C4-2B (cell line): ENCODE measurements around the gene COA3.
A peak's percentile ranks its signal among the peaks of the same experiment; 100 is the strongest.
"Not testable (repeated sequence)": the region's sequence is repeated elsewhere in the genome, so short reads cannot be mapped to it uniquely, and the experiment has no call there.

ENCODE experiments used
- H3K27ac ChIP-seq: fragments of 450-650 bp; 2 replicates; pipeline ENCODE4 v1.5.1; 2017
- CTCF ChIP-seq: fragments of 450-650 bp; conservative IDR thresholded peaks from 2 replicates; pipeline ENCODE4 v1.5.1; 2017; ENCODE audit warnings: mild to moderate bottlenecking
- ZFX ChIP-seq: fragments of 450-650 bp; IDR thresholded peaks from 2 replicates; pipeline ENCODE4 v1.6.1; 2017

The COA3 gene

GRCh38 chr17:42779936-42780850 lies 18.3 kb downstream of the COA3 start, which contains the start of gene WNK4:
TSS of gene WNK4 (plus strand) at chr17:42780610. CDS start at chr17:42780699, 89 bp downstream.
- TF ChIP-seq CTCF = no peak
- no peak for TF ChIP-seq ZFX
- no peak within 1 kb of the TSS for H3K27ac ChIP-seq

- TF ChIP-seq CTCF (no peak), ZFX (no peak)
- no peak overlapping the region for H3K27ac ChIP-seq
Observed at GRCh38 chr17:42779304-42779935, 19.1 kb downstream of the COA3 start.

- H3K27ac ChIP-seq = no peak overlapping the region
- no peak for TF ChIP-seq CTCF
- TF ChIP-seq ZFX = no peak
Observed at GRCh38 chr17:42778570-42778969, 19.9 kb downstream of the COA3 start.

GRCh38 chr17:42775534-42776098 lies 22.9 kb downstream of the COA3 start:
- no peak overlapping the region for H3K27ac ChIP-seq
- no peak for TF ChIP-seq ZFX

- TF ChIP-seq CTCF = no peak
- TF ChIP-seq ZFX = no peak
- peak overlapping the region; percentile 76 for H3K27ac ChIP-seq
Observed at GRCh38 chr17:42774066-42774745, 24.3 kb downstream of the COA3 start.

- peak within 1 kb of the TSS; percentile 76 for H3K27ac ChIP-seq
- TF ChIP-seq CTCF = no peak
- TF ChIP-seq ZFX = no peak
Observed at GRCh38 chr17:42773290-42774035, 25.0 kb downstream of the COA3 start, which contains the start of gene VPS25. TSS of gene VPS25 (plus strand) at chr17:42773449. CDS start at chr17:42773476, 27 bp downstream.

GRCh38 chr17:42772945-42773289 lies 25.6 kb downstream of the COA3 start:
- peak overlapping the region; percentile 76 for H3K27ac ChIP-seq

GRCh38 chr17:42769964-42770363 lies 28.5 kb downstream of the COA3 start:
- H3K27ac ChIP-seq = not testable (repeated sequence)

More at GRCh38 chr17:42772945-42773289, 25.6 kb downstream of the COA3 start:
- TF ChIP-seq CTCF (no peak), ZFX (no peak)

- not testable (repeated sequence) for H3K27ac ChIP-seq
Observed at GRCh38 chr17:42768006-42768405, 30.5 kb downstream of the COA3 start.
